Measurements from ENCODE around the gene ZNF573. TPM values are rescaled to one million over a fixed set of nuclear protein-coding genes. Genes with fewer than 3 reads are reported as not detected.

The ZNF573 gene
- total and polyA plus RNA-seq, 9 of the 15 experiments (the other 6 are each of a cell fraction or from before 2014, with no cell fraction given) = 1.5 to 7.9 (median 4.3) TPM

DNA sequence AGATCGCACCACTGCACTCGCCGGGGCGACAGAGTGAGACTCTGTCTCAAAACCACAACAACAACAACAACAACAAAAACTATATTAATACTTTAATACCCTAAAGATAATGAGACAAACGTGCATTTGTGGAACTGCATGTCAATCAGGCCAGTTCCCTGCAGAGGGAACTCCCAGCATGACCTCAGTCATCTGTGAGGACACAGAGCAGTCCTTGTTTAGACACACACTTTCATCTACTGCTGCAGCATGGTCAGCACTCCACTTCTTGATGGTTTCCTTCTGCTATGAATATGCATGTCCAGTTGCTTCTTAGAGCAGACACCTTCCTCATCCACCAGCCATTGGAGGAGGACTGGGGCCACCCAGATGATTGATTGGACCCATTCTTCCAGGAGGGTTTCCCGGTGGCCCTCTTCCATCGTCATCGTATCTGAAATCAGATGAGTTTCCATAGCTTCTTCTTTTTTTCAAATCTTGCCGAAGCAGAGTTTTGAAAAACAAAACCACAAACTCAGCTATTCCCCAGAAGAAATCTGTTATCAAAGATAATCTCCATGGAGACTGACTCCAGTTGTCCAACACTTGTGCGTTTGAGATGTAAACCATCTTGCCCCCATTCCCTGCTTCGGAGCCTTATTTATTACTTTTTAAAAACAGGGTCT lies 86.3 kb downstream of the ZNF573 start (continued):
- TF ChIP-seq SOX6 (IDR thresholded peaks at IDR 0.05) (peak; percentile 48; the same call in 1 of the 2 replicates), FOXJ2 (tag; IDR thresholded peaks at IDR 0.05) (peak; percentile 94), RCOR1 (IDR thresholded peaks at IDR 0.05; ENCODE audit: borderline replicate concordance in 1 of 2, low read depth in 2 of 2, low read length in 2 of 2) (peak in 1 of 2 experiments; percentile 63; a peak in 1 of 4 replicates), C11orf30 (IDR thresholded peaks at IDR 0.05; ENCODE audit: low read depth) (peak; percentile 10; the same call in 1 of the 2 replicates), BRD9 (IDR thresholded peaks at IDR 0.05; ENCODE audit: low read depth, partially characterized antibody) (no peak), ARID1B (IDR thresholded peaks at IDR 0.05) (peak; percentile 67), ARID2 (IDR thresholded peaks at IDR 0.05) (no peak), SRSF9 (IDR thresholded peaks at IDR 0.05; ENCODE audit: borderline replicate concordance, low read depth, low read length) (no peak), TAL1 (IDR thresholded peaks at IDR 0.05) (peak; percentile 69), MTA2 (IDR thresholded peaks at IDR 0.05; ENCODE audit: low read depth) (peak; percentile 44; the same call in 1 of the 2 replicates), ZFX (CRISPR knock-in tag; IDR thresholded peaks at IDR 0.05) (no peak), FOXM1 (IDR thresholded peaks at IDR 0.05; ENCODE audit: low read depth) (peak; percentile 29; the same call in 1 of the 2 replicates), FOXM1 (CRISPR knock-in tag; IDR thresholded peaks at IDR 0.05; ENCODE audit: low read depth) (no peak), SMARCE1 (IDR thresholded peaks at IDR 0.05) (peak; percentile 56; the same call in 1 of the 2 replicates), ZNF174 (CRISPR knock-in tag; IDR thresholded peaks at IDR 0.05) (no peak)
- TF ChIP-seq, protein P1, sequence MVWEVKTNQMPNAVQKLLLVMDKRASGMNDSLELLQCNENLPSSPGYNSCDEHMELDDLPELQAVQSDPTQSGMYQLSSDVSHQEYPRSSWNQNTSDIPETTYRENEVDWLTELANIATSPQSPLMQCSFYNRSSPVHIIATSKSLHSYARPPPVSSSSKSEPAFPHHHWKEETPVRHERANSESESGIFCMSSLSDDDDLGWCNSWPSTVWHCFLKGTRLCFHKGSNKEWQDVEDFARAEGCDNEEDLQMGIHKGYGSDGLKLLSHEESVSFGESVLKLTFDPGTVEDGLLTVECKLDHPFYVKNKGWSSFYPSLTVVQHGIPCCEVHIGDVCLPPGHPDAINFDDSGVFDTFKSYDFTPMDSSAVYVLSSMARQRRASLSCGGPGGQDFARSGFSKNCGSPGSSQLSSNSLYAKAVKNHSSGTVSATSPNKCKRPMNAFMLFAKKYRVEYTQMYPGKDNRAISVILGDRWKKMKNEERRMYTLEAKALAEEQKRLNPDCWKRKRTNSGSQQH (CRISPR knock-in tag; IDR thresholded peaks at IDR 0.05) = no peak

Data from K562 (cell line).